OCI-LY3 (cell line): ENCODE data around the gene NME9.

ENCODE experiments used
- CTCF ChIP-seq: fragments of 200-600, 300-600 bp; sonication (generic); IDR thresholded peaks from 2 replicates; pipeline ENCODE4 v1.5.1; 2014; ENCODE audit warnings: antibody characterized with exemption, low read length, low read depth
- EZH2phosphoT487 ChIP-seq: fragments of 200-600 bp; shearing (Covaris generic); IDR thresholded peaks from 2 replicates; pipeline ENCODE4 v1.6.1; 2018; ENCODE audit warnings: antibody characterized with exemption, mixed run types, low read depth

- TF ChIP-seq CTCF: no peak
- no peak for TF ChIP-seq EZH2phosphoT487
Measured at GRCh38 chr3:138271189-138271794, 58.4 kb downstream of the NME9 start.
